NCI-H524 (cell line): ENCODE data around the gene SNX21.
"Not testable (repeated sequence)": the region's sequence is repeated elsewhere in the genome, so short reads cannot be mapped to it uniquely, and the experiment has no call there.

Source experiments
- DNase-seq, 2 experiments: peaks; one replicate each; lab custom pipeline; 2025; lab: John Stamatoyannopoulos, UW

Gene SNX21

GRCh38 chr20:45850926-45851325, 17.3 kb downstream of the SNX21 start:
- no peak for DNase-seq

DNA sequence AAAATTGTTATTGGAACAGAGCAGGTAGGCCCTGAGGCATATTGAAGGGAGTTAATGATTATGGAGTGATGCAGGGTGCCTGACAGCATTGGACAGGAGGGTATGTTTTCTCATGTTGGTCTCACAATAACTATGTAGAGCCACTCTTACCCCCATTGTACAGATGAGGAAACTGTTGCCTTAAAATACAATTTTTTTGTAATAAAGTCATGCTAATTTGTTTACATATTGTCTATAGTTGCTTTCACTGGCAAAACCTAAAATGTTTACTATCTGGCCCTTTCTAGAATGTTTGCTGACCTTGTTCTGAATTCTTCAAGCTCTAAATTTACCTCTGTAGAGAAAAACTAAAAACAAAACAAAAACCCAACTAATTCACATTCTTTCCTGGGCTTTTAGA, 17.9 kb downstream of the SNX21 start:
- DNase-seq = no peak

DNA sequence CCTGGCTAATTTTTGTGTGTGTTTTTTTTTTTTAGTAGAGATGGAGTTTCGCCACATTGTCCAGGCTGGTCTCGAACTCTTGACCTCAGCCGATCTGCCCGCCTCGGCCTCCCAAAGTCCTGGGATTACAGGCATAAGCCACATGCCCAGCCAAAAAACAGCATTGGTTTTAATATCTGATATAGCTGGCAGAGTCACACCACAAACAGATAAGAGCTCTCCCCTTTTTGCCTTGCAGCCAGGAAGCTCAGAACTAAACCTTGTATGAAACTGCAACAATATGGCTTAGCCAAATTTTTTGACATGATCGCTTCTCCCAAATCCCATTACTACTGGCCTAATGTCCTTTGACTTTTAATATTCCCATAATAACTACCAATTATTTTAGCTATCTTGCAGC, 18.7 kb downstream of the SNX21 start:
- DNase-seq = no peak

DNA sequence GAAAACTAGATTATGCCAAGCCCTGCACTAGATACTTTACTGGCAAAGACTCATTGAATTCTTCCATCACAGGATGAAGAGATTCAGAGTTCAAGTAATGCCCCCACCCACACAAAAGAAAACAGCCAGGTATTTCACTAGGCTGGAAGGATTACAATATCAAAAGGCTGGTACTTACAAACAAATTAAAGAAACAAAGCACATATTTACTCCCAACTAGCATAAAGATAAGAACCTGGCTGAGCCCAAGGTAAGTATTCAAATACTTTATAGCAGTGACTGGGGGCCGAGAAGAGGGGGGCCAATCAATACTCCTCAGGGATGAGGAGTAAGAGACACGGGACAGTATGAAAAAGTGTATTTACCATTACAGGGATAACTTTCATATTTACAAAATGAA, 19.9 kb downstream of the SNX21 start:
- no peak for DNase-seq

- peak; percentile 100 for DNase-seq
Measured at GRCh38 chr20:45857114-45857881, 23.7 kb downstream of the SNX21 start, which contains the start of the genes ACOT8 and ZSWIM3. ACOT8 (minus strand) TSS chr20:45857392; CDS start chr20:45857315, 77 bp downstream. ZSWIM3 (plus strand) TSS chr20:45857614; CDS start chr20:45857826, 212 bp downstream.

GRCh38 chr20:45857882-45858216, 24.2 kb downstream of the SNX21 start:
- DNase-seq = no peak

DNA sequence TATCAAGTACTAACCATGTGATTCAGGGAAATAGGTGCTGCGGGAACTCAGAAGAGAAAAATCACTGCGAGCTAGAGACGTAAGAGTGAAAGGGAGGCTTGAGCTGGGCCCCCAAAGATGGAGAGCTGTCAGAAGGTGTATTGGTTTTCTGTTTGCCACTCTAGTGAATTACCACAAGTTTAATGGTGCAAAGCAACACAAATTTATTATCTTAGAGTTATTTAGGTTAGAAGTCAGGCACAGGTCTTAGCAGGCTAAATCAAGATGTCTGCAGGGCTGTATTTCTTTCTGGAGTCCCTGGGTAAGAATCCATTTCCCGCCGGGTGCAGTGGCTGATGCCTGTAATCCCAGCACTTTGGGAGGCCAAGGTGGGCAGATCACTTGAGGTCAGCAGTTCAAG, 26.3 kb downstream of the SNX21 start:
- no peak for DNase-seq

GRCh38 chr20:45860560-45861220, 27.1 kb downstream of the SNX21 start:
- DNase-seq = peak in 1 of 2 experiments; percentile 35

GRCh38 chr20:45861221-45862075, 27.8 kb downstream of the SNX21 start:
- peak in 1 of 2 experiments; percentile 4 for DNase-seq

DNA sequence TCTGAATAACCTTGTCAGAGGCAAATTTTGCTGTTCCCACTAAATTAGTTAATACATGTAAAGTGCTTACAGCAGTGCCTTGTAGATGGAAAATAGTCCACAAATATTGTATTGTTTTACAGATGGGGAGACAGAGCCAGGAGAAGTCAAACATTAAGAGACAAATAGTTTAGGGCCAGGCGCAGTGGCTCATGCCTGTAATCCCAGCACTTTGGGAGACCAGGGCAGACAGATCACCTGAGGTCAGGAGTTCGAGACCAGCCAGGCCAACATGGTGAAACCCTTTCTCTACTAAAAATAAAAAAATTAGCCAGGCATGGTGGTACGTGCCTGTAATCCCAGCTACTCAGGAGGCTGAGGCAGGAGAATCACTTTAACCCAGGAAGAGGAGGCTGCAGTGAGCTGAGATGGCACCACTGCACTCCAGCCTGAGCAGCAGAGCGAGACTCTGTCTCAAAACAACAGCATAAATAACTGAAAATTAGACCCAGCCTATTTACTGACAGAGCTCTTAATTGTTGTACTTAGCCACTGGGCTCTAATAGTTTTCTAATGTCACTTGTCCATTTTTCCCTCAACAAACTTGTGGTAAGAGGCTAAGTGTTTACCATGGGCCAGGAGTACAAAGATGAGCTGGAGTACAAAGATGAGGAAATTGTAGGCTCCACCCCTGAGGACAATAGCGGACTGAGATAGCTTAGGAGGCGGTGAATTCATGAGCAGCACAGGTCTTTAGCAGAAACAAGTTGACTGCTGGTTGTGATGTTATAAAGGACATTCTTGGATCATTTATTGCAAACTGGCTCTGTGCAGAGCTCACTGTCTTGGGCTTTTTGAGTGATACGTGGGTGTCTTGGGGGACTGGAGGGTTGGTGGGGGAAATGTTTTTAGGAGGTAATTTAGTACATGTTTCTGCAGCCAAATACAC, 30.2 kb downstream of the SNX21 start:
- DNase-seq = no peak

DNA sequence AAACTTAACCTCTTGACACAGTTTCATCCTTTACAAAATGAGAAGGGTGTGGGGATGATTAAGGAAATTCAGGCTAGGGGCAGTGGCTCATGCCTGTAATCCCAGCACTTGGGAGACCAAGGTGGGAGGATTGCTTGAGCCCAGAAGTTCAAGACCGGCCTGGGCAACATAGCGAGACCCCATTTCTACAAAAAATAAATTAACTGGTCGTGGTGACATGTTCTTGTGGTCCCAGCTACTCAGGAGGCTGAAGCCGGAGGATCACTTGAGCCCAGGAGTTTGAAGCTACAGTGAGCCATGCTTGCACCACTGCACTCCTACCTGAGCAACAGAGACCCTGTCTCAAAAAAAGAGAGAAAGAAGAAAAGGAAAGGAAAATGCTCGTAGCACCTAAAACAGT, 32.9 kb downstream of the SNX21 start:
- no peak for DNase-seq

DNA sequence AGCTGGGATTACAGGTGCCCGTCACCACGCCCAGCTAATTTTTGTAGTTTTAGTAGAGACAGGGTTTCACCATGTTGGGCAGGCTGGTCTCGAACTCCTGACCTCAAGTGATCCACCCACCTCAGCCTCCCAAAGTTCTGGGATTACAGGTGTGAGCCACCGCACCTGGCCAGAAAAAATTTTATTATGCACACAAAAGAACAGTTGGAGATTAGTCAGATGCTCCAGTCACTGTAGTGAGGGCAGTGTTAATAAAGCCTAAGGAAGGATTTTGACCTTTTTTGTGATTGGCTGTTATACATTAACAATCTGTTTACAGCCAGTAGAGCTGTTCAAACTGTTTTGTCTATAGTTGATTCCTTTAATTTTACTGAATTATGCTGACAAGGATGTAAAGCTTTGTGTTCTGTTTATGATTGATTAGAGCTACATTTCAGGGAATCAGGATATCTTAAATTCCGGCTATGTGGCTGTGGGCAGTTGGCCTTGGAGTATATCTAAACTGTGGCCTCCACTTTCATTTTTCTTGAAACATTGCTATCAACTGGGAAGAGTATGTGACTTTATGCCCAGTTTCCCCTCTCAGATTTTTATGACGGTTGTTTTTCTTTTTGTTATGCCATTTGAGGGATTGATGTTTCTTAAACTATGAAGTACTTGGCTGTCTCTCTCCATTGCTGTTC, 33.7 kb downstream of the SNX21 start:
- DNase-seq = no peak

DNA sequence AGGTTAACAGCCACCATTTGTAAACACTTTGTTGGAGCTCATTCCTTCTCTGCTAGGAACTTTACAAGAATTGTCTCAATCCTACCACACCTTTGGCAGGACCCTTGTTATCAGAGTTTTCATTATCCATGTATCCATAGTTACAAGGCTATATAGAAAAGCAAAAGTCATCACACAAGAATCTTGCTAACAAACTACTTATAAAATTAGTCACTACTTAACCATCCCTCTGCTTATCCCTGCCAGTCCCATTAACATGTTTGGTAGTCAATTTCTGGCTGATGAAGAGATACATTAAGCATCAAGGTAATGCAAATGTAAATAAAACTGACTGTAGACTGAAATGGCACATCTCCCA, 34.2 kb downstream of the SNX21 start:
- DNase-seq = no peak

- no peak for DNase-seq
Measured at GRCh38 chr20:45872626-45873025, 39.0 kb downstream of the SNX21 start.

DNA sequence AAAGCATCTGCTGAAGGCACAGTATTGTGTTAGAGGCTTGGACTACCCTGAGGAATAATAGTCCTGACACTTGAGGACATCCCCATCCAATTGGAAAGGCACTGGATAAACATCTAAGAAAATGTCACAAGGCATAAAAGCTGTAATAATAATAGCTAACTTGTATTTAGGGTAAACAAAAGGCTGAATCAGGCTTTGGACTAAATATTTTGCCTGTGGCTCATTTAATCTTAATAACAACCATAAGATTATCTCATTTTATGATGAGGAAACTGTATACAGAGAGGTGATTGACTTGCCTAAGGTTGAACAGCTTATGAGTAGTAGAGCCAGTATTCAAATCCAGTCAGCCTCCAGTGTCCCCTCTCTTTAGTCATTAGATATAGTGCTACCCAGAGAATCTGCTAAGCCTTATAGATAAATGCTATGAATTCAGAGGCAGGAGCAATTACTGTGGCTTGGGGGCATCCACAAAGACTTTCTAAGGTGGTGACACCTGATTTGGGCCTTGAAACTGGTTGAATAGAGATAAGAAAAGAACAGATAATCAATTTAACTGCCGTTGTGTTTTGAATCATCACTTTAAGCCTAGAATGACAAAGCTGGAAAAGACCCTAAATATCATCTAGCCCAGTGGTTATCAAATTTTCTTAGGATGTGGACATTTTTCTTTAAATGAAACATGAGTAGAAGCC, 40.0 kb downstream of the SNX21 start:
- DNase-seq = no peak

- DNase-seq = not testable (repeated sequence)
Measured at GRCh38 chr20:45874104-45874481, 40.5 kb downstream of the SNX21 start.

DNA sequence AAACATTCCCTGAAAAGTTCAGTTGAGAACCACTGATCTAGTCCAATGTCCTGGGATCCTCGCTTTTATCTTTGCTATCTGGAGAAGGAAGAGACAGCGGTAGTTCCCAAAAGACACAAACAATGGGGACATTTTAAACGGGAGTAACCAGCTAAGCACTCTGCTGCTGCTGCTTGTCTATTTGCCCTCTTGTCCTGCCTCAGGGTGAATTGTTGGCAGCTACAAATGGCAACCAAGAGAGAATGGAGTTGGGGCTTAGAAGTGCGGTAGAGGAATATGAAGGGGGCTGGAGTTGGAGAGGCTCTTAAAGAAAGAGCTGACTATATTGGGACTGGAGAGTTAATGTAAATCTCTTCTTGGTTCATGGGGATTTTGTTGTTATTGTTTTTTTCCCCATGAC, 41.0 kb downstream of the SNX21 start:
- no peak for DNase-seq

DNA sequence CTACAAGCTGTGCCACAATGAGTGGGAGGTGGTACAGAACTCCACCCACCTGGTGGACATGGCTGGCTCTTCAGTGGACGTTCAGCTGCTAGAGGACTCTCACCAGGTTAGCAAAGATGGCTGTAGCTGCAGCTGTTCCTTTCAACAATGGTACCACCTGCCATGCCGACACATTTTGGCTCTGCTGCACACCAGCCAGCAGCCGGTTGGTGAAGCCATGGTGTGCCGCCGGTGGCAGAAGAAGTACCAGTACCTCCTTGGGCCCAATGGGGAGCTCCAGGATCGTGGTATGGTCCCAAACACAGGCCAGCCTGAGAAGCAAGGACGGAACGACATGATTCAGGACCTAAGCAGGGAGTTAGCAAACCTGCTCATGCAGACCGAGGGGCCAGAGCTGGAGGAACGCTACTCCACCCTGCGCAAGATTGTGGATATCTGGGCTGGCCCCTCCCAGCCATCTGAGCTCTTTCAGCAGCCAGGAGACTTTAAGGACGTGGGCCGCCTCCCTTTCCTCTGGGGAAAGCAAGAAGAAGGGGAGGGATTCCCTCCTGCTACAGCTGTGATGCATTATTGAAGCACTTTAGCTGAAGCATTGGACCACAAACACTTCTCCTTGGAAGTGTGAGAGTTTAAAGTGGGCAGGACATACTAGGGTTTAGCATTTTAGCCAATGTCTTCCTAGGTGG, 44.6 kb downstream of the SNX21 start:
- DNase-seq = peak in 1 of 2 experiments; percentile 13

- peak; percentile 99 for DNase-seq
Measured at GRCh38 chr20:45880988-45881788, 47.6 kb downstream of the SNX21 start, which contains the start of gene ZSWIM1. ZSWIM1 (plus strand) TSS chr20:45881227; CDS start chr20:45882593, 1,366 bp downstream.
